H9 (cell line): ENCODE measurements around the gene SSPN. TPM values are rescaled to one million over a fixed set of nuclear protein-coding genes. Genes with fewer than 3 reads are reported as not detected.

Source experiments
- DNase-seq: peaks from one replicate; pipeline ENCODE4 v3.0.0-alpha.2; 2017
- H2AFZ ChIP-seq: one replicate; pipeline ENCODE4 v1.6.1; 2013; ENCODE audit warnings: mild to moderate bottlenecking, low read length, control low read depth, moderate library complexity
- H2AK5ac ChIP-seq: 2 replicates; pipeline ENCODE4 v1.6.1; 2013; ENCODE audit warnings: low read length, control low read depth, mixed read lengths; ENCODE audit not compliant: insufficient read length
- H2BK120ac ChIP-seq: one replicate; pipeline ENCODE4 v1.6.1; 2013; ENCODE audit warnings: low read depth, mild to moderate bottlenecking, low read length, control low read depth, inconsistent platforms; ENCODE audit not compliant: poor library complexity, severe bottlenecking
- H2BK12ac ChIP-seq: 2 replicates; pipeline ENCODE4 v1.6.1; 2013; ENCODE audit warnings: low read length, control low read depth, mixed read lengths, low read depth; ENCODE audit not compliant: insufficient read length
- H2BK15ac ChIP-seq: 2 replicates; pipeline ENCODE4 v1.6.1; 2013; ENCODE audit warnings: low read depth, low read length, control low read depth
- H2BK20ac ChIP-seq: one replicate; pipeline ENCODE4 v1.6.1; 2013; ENCODE audit warnings: low read depth, mild to moderate bottlenecking, low read length, control low read depth, inconsistent platforms; ENCODE audit not compliant: poor library complexity, severe bottlenecking
- H2BK5ac ChIP-seq: 2 replicates; pipeline ENCODE4 v1.6.1; 2013; ENCODE audit warnings: low read length, control low read depth, mixed read lengths; ENCODE audit not compliant: insufficient read length
- H3K14ac ChIP-seq: 2 replicates; pipeline ENCODE4 v1.6.1; 2013; ENCODE audit warnings: low read length, control low read depth; ENCODE audit not compliant: insufficient read depth
- H3K18ac ChIP-seq: 2 replicates; pipeline ENCODE4 v1.6.1; 2013; ENCODE audit warnings: low read depth, mild to moderate bottlenecking, mixed read lengths, low read length, control low read depth; ENCODE audit not compliant: insufficient read length
- H3K23ac ChIP-seq: 2 replicates; pipeline ENCODE4 v1.6.1; 2013; ENCODE audit warnings: low read length, control low read depth, mixed read lengths, low read depth; ENCODE audit not compliant: insufficient read length
- H3K23me2 ChIP-seq: 2 replicates; pipeline ENCODE4 v1.6.1; 2013; ENCODE audit warnings: low read depth, mild to moderate bottlenecking, mixed read lengths, low read length, control low read depth; ENCODE audit not compliant: insufficient read length, poor library complexity, severe bottlenecking
- H3K27ac ChIP-seq: 2 replicates; pipeline ENCODE4 v1.5.1; 2013; ENCODE audit warnings: low read length, control low read depth, mixed read lengths, low read depth; ENCODE audit not compliant: insufficient read length
- H3K27me3 ChIP-seq: 2 replicates; pipeline ENCODE4 v1.6.1; 2013; ENCODE audit warnings: low read length, control low read depth, inconsistent platforms; ENCODE audit not compliant: insufficient read depth
- H3K4ac ChIP-seq: 2 replicates; pipeline ENCODE4 v1.6.1; 2013; ENCODE audit warnings: low read depth, mild to moderate bottlenecking, control low read depth, inconsistent platforms, low read length, moderate library complexity
- H3K4me1 ChIP-seq: 2 replicates; pipeline ENCODE4 v1.6.1; 2013; ENCODE audit warnings: low read length, control low read depth, inconsistent platforms; ENCODE audit not compliant: insufficient read depth
- H3K4me2 ChIP-seq: 2 replicates; pipeline ENCODE4 v1.6.1; 2013; ENCODE audit warnings: low read length, control low read depth, mixed read lengths; ENCODE audit not compliant: insufficient read length, insufficient read depth
- H3K56ac ChIP-seq: 2 replicates; pipeline ENCODE4 v1.6.1; 2013; ENCODE audit warnings: low read depth, mild to moderate bottlenecking, mixed read lengths, low read length, control low read depth; ENCODE audit not compliant: insufficient read length
- H3K79me1 ChIP-seq: 2 replicates; pipeline ENCODE4 v1.6.1; 2013; ENCODE audit warnings: low read depth, mild to moderate bottlenecking, moderate library complexity, low read length, control low read depth, inconsistent platforms; ENCODE audit not compliant: insufficient read depth, poor library complexity, severe bottlenecking
- H3K79me2 ChIP-seq: 2 replicates; pipeline ENCODE4 v1.6.1; 2013; ENCODE audit warnings: low read length, control low read depth, inconsistent platforms; ENCODE audit not compliant: insufficient read depth
- H3K9ac ChIP-seq: 2 replicates; pipeline ENCODE4 v1.6.1; 2013; ENCODE audit warnings: low read length, control low read depth, mixed read lengths; ENCODE audit not compliant: insufficient read length; ENCODE audit errors: extremely low read depth
- H3K9me3 ChIP-seq: one replicate; pipeline ENCODE4 v1.6.1; 2013; ENCODE audit warnings: low read depth, low read length, inconsistent platforms; ENCODE audit not compliant: control insufficient read depth
- H3T11ph ChIP-seq: one replicate; pipeline ENCODE4 v1.6.1; 2013; ENCODE audit warnings: mild to moderate bottlenecking, low read length, control low read depth, inconsistent platforms
- H4K20me1 ChIP-seq: one replicate; pipeline ENCODE4 v1.6.1; 2013; ENCODE audit not compliant: control insufficient read depth, insufficient read length, insufficient read depth
- H4K5ac ChIP-seq: 2 replicates; pipeline ENCODE4 v1.6.1; 2013; ENCODE audit warnings: low read depth, mild to moderate bottlenecking, mixed read lengths, low read length, control low read depth; ENCODE audit not compliant: insufficient read length
- H4K8ac ChIP-seq: replicated peaks from 2 replicates; pipeline ENCODE4 v1.6.1; 2013; ENCODE audit warnings: low read length, control low read depth, mixed read lengths, low read depth; ENCODE audit not compliant: insufficient read length
- H4K91ac ChIP-seq: 2 replicates; pipeline ENCODE4 v1.6.1; 2013; ENCODE audit warnings: low read depth, mild to moderate bottlenecking, moderate library complexity, mixed read lengths, low read length, control low read depth; ENCODE audit not compliant: insufficient read length
- H3K27ac Mint-ChIP-seq, 3 experiments: 2 replicates in 2 of 3; 3 replicates in 1 of 3; pipeline ENCODE4 v1.8.0; 2020 to 2021; ENCODE audit warnings: mixed read lengths in 3 of 3, mild to moderate bottlenecking in 1 of 3, moderate library complexity in 1 of 3
- H3K27me3 Mint-ChIP-seq: 2 replicates; pipeline ENCODE4 v1.8.0; 2021; ENCODE audit warnings: low read depth, mild to moderate bottlenecking, moderate library complexity, mixed read lengths
- H3K36me3 Mint-ChIP-seq, 3 experiments: 2 replicates in 2 of 3; 3 replicates in 1 of 3; pipeline ENCODE4 v1.8.0; 2020 to 2021; ENCODE audit warnings: low read depth in 3 of 3, mixed read lengths in 3 of 3; ENCODE audit not compliant: insufficient read depth in 1 of 3
- H3K4me1 Mint-ChIP-seq, 2 experiments: 2 replicates each; pipeline ENCODE4 v1.8.0; 2020; ENCODE audit warnings: mixed read lengths in 2 of 2
- H3K4me3 Mint-ChIP-seq, 2 experiments: 2 replicates in 1 of 2; 3 replicates in 1 of 2; pipeline ENCODE4 v1.8.0; 2020 to 2021; ENCODE audit warnings: mild to moderate bottlenecking in 2 of 2, mixed read lengths in 2 of 2, moderate library complexity in 1 of 2
- H3K9me3 Mint-ChIP-seq, 2 experiments: 2 replicates in 1 of 2; 3 replicates in 1 of 2; pipeline ENCODE4 v1.8.0; 2020; ENCODE audit warnings: mild to moderate bottlenecking in 2 of 2, mixed read lengths in 2 of 2, moderate library complexity in 1 of 2
- CTCF ChIP-seq: fragments of 200-600 bp; sonication (generic); conservative IDR thresholded peaks from 3 replicates; pipeline ENCODE4 v1.8.0; 2021; ENCODE audit warnings: antibody characterized with exemption, mild to moderate bottlenecking
- WGBS: extraction: QIAGEN DNeasy Blood & Tissue Kit; methylation state at CpG from one replicate; pipeline ENCODE4 v1.1.7; 2013; ENCODE audit warnings: missing lambda C conversion rate, low lambda C conversion rate, mixed read lengths; ENCODE audit not compliant: insufficient read length; ENCODE audit errors: extremely low coverage; 5-methylcytosine and 5-hydroxymethylcytosine counted together
- total RNA-seq: library from RNA; stranded (reverse); gene quantifications from 2 replicates; pipeline ENCODE4 v1.2.1, GENCODE V29; 2021

The SSPN gene
- total RNA-seq, 1 experiment from 2014 or later: 0.81 TPM

- no peak overlapping the region for H3K27ac ChIP-seq
- no peak overlapping the region for H2BK20ac ChIP-seq
- H3K4me1 ChIP-seq: no peaks in the 10 kb centered on the region
- no peak overlapping the region for H3K4me3 Mint-ChIP-seq
- H4K8ac ChIP-seq: no peak overlapping the region
- no peak overlapping the region for H2BK120ac ChIP-seq
- WGBS: no CpG with 5 or more reads among the region's 6 CpGs
- no peak overlapping the region for H3K27ac Mint-ChIP-seq
- no peak overlapping the region for H3K56ac ChIP-seq
- no peak overlapping the region for H2AK5ac ChIP-seq
- no peaks in the 10 kb centered on the region for H3K9me3 Mint-ChIP-seq
- H2AFZ ChIP-seq: no peak overlapping the region
- H4K5ac ChIP-seq: no peak overlapping the region
- no peak overlapping the region for H3K18ac ChIP-seq
- H2BK15ac ChIP-seq: no peak overlapping the region
- no peaks in the 10 kb centered on the region for H3K23me2 ChIP-seq
- no peak overlapping the region for H2BK12ac ChIP-seq
- no peaks in the 10 kb centered on the region; the same call in none of the 2 replicates for H3K27me3 Mint-ChIP-seq
- H3K9me3 ChIP-seq: no peaks in the 10 kb centered on the region
- H4K91ac ChIP-seq: no peak overlapping the region
- no peak overlapping the region for H3K4ac ChIP-seq
- 0 out of 3 replicates have a peak, but pooled peaks have one; percentile 18 for TF ChIP-seq CTCF
- no peaks in the 10 kb centered on the region for H4K20me1 ChIP-seq
- H3K27me3 ChIP-seq: no peaks in the 10 kb centered on the region
- no peak for DNase-seq
- no peak overlapping the region for H3K4me2 ChIP-seq
- no peaks in the 10 kb centered on the region for H3K36me3 Mint-ChIP-seq
- no peaks in the 10 kb centered on the region for H3K79me1 ChIP-seq
- H3K79me2 ChIP-seq: no peaks in the 10 kb centered on the region
- H3K4me1 Mint-ChIP-seq: no peaks in the 10 kb centered on the region
- no peak overlapping the region for H3T11ph ChIP-seq
- H3K14ac ChIP-seq: no peak overlapping the region
- H3K23ac ChIP-seq: no peak overlapping the region
- H3K9ac ChIP-seq: no peak overlapping the region
- H2BK5ac ChIP-seq: no peak overlapping the region
These were observed 103.6 kb downstream of the SSPN start for GRCh38 chr12:26298785-26299621.
